Stimulated activated CD4-positive, alpha-beta T cell treated with anti-CD3 and anti-CD28 coated beads, Interleukin-12 subunit alpha, Interleukin-12 subunit beta, amount 100 ng/mL, for 24 hours (primary cell): Measurements from ENCODE around the gene TMEM86B.
A peak's percentile ranks its signal among the peaks of the same experiment; 100 is the strongest.

ENCODE experiments used
- DNase-seq, 2 experiments: peaks; one replicate each; pipeline ENCODE4 v3.0.0-alpha.2; 2020; ENCODE audit warnings: low read depth in 2 of 2

TMEM86B gene

DNA sequence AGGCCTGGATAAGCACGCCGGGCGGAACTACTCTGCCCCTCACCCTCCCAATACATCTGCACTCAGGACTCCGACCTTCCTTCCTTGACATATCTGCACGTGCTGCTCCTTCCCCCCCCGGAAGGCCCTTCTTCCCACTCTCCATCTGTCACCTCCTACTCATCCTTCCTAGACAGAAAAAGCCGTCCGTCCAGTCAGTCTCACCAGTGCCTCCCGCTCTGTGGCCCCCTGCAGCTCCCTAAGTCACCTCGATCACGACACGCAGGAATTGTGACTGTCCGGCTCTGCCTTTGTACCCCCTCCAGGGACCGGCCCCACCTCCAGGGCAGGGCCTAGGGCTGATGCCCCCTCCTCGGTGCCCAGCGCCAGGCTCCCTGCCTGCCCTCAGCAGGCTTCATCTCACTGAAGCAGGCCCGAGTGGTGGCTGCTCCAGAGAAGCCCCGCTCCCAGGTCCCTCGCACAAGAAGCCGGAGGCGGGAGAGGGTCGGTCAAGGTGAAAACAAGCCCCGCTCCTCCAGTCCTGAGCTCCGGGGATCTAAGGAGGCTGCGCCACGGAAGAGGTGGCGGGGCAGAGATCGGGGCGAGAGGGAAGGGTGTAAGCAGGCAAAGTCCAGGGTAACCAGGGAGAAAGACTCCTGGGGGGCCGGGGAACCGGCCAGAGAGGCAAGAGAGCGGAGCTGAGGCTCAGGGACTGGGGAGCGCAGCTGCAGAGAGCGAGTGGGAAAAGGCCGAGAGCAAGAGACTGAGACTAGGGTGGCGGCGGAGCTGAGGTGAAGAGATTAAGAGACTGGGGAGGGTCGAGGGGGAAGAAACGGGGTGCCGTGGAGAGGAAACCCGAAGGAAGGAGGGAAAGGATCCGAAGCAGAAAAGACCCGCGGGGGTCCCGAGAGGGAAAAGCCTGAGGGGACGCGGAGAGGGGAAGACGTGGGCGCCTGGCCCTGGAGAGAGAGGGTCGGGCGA lies 29.2 kb upstream of the TMEM86B start:
- DNase-seq = peak in 1 of 2 experiments; percentile 30

DNA sequence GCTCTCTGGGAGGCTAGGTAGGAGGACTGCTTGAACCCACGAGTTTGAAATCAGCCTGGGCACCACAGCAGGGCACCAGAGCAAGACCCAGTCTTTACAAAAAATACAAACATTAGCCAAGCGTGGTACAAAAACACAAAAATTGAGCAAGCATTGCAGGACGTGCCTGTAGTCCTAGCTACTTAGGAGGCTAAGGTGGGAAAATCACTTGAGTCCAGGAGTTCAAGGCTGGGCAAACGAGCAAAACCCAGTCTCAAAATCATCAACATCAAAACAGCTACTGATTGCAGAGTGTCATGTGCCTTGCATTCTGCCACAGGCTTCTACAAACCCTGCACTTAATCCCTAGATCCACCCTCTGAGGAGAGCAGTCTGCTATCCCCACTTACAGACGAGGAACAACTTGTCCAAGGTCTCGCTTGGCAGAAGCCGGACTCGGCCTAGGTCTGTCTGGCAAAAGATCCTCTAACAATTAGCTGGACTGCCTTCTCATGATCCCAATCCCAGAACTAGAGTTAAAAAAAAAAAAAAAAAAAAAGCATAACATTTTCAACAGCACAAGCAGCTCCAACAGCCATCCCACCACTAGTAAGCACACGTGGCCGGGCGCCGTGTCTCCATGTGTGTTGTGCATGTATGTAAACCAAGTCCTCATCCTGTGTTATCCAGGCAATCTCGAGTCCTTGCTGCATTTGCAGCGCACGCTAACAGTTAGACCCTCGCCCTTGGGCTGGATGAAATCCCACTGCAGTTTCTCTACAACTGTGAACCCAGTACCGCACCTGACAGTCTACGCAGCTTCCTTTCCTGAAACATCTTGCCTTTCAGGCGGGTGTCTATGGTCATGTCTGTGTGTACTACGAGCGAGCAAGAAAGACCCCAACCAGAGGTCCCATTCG lies 28.2 kb upstream of the TMEM86B start:
- DNase-seq = no peak

- peak in 1 of 2 experiments; percentile 58 for DNase-seq
Observed at GRCh38 chr19:55255618-55256423, 27.3 kb upstream of the TMEM86B start.

DNA sequence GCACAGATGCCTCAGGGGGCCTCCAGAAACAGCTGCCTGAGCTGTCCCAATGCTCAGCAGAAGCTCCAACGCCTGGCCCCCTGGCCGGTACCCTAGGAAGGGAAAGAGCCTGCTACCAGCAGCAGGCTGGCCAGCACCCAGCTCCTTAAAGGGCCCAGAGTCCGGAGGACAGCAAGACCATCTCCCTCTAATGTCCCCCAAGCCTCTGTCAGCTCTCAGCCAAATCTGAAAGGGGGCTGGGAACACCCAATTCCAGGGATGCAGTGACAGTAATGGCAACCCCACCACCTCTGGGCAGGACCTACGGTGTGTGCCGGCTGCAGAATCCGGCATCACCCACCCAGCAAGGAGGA lies 26.0 kb upstream of the TMEM86B start:
- no peak for DNase-seq

DNA sequence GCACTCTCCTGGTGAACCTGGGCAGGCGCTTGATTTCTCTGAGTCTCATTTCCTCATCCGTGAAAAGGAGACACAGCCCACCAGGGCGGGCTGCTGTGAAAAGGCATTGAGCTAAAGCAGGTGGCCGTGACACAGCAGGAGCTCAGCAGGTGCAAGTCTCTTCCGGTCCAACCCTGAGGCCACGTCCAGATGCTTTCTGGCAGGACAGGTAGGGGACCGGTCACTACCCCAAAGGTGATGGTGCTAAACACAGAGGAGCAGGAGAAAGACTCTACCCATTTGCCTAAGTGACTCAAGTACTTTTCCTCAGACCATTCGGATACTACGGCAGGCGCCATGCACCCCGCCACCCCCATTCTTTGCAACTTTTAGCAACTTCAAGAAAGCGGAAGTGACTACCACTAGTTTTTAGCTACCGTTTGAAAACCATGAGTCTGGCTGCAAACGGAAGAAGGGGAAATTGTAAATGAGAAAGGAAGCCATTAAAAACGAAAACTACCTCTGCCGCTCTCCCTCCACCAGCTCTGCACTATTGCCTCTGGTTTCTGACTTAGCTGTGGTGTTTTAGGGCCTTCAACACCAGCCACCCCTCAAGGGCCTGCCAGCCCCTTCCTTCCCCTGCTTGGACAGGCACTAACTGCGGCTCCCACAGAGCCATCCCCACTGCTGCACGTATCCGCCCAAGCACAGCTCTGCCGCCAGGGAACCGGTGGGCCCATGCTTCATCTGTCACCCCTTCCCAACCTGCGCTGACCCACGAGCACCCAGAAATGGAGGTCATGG lies 25.5 kb upstream of the TMEM86B start:
- peak in 1 of 2 experiments; percentile 42 for DNase-seq

- no peak for DNase-seq
Observed at GRCh38 chr19:55252760-55253663, 24.4 kb upstream of the TMEM86B start.

DNA sequence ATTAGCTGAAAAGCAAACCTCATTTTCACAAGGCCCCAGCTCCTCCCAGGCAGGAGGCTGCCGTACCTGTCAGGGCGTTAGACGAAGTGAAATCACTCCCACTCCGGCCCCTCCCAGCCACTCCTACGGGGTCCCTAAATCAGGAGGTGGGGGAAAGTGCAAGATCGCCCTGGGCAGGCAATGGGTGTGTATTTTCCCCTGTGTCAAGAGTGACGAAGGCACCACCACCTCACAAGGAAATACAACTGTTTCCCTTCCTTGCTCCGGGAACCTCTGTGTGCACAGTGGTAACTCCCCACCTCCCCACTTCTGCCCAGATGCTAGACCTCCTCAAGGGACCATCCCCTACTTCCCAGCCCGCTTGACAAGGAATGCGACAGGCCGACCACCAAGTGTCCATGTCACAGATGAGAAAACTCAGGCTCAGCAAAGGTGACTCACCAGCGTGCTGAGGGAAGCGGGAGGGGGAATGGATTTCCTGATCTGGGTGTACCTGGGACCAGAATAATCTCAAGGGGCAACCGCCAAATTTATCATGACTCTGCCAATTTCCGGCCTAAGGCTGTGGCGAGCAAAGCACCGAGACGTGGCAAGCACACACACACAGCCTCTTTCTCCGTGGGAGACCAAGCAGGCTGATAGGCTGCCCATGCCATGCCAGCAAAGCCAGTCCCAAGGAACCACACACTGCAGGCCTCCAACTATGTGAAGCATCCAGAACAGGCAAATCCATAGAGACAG lies 22.9 kb upstream of the TMEM86B start:
- peak in 1 of 2 experiments; percentile 39 for DNase-seq

DNA sequence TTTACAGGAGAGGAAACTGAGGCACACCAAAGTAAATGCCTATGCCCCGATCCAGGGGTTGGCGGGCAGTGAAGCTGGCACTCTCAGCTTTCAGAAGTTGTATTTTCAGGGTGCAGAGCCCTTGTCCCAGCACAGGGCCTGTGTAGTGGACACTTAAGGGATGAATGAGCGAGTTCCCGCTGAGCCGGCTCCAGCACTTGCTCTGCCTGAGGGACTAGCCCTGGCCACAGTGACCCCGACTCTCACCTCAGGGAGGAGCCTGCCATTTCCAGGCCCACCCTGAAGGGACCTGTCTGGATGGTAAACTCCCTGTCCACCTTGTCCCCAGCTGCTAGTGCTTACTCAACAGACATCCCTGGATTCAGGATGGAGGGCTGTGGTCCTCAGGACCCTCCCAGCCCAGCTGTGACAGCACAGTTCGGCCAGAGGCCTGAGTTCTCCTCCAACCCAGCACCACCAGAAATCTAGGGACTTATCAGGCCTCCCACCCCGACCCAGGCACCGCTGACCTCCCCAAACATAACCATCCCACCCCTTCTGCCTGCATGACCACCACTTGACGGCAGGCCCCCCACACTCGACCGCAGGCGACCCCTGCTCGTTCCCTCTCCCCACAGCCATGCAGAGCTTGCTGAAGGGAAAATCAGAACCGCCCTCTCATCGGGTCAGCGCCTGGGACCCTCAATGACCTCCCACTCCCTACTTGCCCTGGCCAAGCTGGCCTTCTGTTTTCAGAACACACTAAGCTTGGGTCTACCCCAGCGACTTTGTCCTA lies 21.9 kb upstream of the TMEM86B start:
- DNase-seq = no peak

GRCh38 chr19:55249841-55250240 lies 21.3 kb upstream of the TMEM86B start:
- DNase-seq = no peak

- no peak for DNase-seq
Observed at GRCh38 chr19:55248704-55249103, 20.1 kb upstream of the TMEM86B start.

DNA sequence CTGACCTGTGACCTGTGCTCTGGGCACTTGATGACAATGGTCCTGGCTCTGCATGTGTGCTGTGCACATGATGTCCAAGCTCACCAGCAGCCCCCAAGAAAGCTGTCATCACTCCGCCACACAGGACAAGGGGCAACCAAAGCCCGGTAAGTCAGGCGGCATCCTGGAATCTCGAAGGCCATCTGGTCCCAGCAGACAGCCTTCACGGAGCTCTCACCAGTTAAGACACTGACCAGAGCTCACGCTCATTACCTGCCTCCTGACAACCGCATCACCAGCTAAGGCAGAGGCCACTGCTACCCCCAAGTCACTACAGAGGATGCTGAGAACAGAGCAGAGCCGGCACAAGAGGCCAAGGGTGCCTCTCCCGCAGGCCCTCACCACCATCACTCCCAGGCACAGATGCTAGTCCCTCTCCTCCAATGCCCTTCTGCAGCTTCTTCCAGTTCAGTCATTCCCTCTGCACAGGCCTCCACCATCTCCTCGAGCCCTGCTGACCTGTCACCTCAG lies 19.7 kb upstream of the TMEM86B start:
- no peak for DNase-seq

- DNase-seq = no peak
Observed at GRCh38 chr19:55247621-55248099, 19.1 kb upstream of the TMEM86B start.

GRCh38 chr19:55246462-55247451 lies 18.2 kb upstream of the TMEM86B start:
- no peak for DNase-seq

- no peak for DNase-seq
Observed at GRCh38 chr19:55245236-55245904, 16.8 kb upstream of the TMEM86B start.

- no peak for DNase-seq
Observed at GRCh38 chr19:55244004-55244680, 15.6 kb upstream of the TMEM86B start.

GRCh38 chr19:55242517-55242916 lies 14.0 kb upstream of the TMEM86B start:
- no peak for DNase-seq
